ENCODE measurements around the gene OPRL1. TPM values are rescaled to one million over a fixed set of nuclear protein-coding genes. Genes with fewer than 3 reads are reported as not detected.

The OPRL1 gene
- polyA plus RNA-seq, 3 donors = 7.0 to 9.0 (median 8.8) TPM

DNA sequence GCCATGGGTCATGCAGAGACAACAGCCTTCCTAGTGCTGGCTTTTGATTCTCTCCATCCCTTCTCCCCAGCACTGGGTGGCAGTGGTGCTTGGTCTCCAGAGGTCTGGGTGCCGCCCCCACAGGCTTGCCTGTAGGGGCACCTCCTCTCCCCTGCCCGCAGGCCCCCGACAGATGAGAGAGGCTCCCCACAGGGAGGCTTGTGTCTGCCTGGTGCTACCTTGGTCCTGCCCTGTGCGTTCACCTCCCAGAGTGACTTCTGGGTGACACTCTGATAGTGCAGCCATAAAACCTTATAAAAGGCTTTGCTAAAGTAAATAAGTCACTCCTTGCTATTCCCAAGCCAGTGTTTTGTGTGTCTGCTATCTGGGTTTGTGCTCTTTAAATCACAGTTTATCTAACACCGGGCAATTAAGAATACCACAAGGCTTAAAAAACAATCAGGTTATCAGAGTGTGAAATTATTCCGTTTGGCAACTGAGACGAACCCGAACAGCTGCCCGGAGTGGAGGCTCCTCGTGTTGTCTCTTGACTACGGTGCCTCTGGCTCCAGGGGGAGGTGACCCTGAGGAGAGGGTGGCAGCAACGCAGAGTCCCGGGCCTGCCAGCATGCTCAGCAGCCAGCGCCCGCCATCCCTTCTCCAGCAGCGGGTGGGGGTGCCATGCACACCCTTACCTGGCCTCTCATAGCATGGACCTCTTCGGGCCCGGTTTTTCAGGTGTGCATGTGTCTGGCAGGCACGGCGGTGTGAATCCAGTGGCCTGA is 49.3 kb upstream of the OPRL1 start:
- H3K4me1 Mint-ChIP-seq = no peaks in the 10 kb centered on the region
- TF ChIP-seq, protein P1, sequence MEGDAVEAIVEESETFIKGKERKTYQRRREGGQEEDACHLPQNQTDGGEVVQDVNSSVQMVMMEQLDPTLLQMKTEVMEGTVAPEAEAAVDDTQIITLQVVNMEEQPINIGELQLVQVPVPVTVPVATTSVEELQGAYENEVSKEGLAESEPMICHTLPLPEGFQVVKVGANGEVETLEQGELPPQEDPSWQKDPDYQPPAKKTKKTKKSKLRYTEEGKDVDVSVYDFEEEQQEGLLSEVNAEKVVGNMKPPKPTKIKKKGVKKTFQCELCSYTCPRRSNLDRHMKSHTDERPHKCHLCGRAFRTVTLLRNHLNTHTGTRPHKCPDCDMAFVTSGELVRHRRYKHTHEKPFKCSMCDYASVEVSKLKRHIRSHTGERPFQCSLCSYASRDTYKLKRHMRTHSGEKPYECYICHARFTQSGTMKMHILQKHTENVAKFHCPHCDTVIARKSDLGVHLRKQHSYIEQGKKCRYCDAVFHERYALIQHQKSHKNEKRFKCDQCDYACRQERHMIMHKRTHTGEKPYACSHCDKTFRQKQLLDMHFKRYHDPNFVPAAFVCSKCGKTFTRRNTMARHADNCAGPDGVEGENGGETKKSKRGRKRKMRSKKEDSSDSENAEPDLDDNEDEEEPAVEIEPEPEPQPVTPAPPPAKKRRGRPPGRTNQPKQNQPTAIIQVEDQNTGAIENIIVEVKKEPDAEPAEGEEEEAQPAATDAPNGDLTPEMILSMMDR (IDR thresholded peaks at IDR 0.05) = no peak
- H3K4me3 Mint-ChIP-seq = no peak overlapping the region
- H3K27me3 Mint-ChIP-seq (ENCODE audit: low read depth in 3 of 3) = peaks cover 0 to 3% (median 2%) of the 10 kb centered on the region in 3 donors
- H3K36me3 Mint-ChIP-seq = peaks cover 86 to 94% of the 10 kb centered on the region in 2 donors
- Histone ChIP-seq H3K4me3 (replicated peaks in 1 of 3; ENCODE audit: low read depth in 2 of 3, low read length in 3 of 3) (no peak overlapping the region), H2AFZ (ENCODE audit: insufficient read depth, low read depth, low read length, poor library complexity, severe bottlenecking) (no peak overlapping the region), H3K9me3 (replicated peaks in 1 of 2; ENCODE audit: control insufficient read depth in 1 of 2, insufficient read depth in 1 of 2, low read length in 2 of 2) (no peaks in the 10 kb centered on the region), H3K79me2 (ENCODE audit: insufficient read depth, low read length) (no peaks in the 10 kb centered on the region), H3K27ac (ENCODE audit: low read depth in 1 of 2, low read length in 2 of 2) (no peak overlapping the region), H3K27me3 (ENCODE audit: control insufficient read depth in 2 of 2, insufficient read depth in 2 of 2, low read length in 2 of 2) (no peaks in the 10 kb centered on the region), H4K20me1 (ENCODE audit: insufficient read depth, low read length) (no peaks in the 10 kb centered on the region), H3K9ac (ENCODE audit: insufficient read depth, low read length, poor library complexity, severe bottlenecking) (no peak overlapping the region), H3K36me3 (replicated peaks in 1 of 2; ENCODE audit: control insufficient read depth in 1 of 2, insufficient read depth in 2 of 2, low read length in 2 of 2) (peaks cover 73 to 99% of the 10 kb centered on the region in 2 donors), H3K4me2 (replicated peaks; ENCODE audit: extremely low read depth, low read length, poor library complexity, severe bottlenecking) (no peak overlapping the region), H3K4me1 (ENCODE audit: control insufficient read depth in 1 of 2, insufficient read depth in 2 of 2, low read length in 2 of 2) (no peaks in the 10 kb centered on the region)
- H3K9me3 Mint-ChIP-seq = peaks cover 0 to 2% (median 0%) of the 10 kb centered on the region in 7 donors
- no peak for DNase-seq
- intact Hi-C loops (cut with micrococcal nuclease) = no loop called here
- H3K27ac Mint-ChIP-seq = no peak overlapping the region
- 98% methylated on average over 16 of the region's 20 CpGs for WGBS (ENCODE audit: insufficient coverage)

DNA sequence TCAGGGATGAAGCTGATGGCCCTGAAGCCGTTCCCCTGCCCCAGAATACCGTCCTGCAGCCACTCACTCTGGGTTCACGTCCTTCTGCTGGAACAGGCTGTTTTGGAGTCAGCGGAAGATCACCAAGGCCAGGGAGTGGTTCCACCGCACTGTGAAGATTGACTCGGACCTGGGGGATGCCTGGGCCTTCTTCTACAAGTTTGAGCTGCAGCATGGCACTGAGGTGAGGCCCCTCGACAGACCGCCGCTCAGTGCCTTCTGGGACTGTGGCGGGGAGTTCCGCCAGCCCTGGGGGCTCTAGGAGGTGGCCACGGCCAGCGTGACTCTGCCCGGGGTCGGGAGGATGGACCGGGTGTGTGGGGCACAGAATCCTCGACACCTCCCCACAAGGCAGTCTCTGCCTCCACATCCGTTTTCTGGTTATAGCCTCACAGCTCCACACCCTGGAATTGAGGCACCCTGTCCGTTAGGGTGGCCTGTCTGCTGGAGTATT is 48.0 kb upstream of the OPRL1 start:
- Mint-ChIP-seq H3K27me3 (ENCODE audit: low read depth in 3 of 3) (peaks cover 11 to 12% (median 11%) of the 10 kb centered on the region in 3 donors), H3K36me3 (peaks cover 74 to 81% of the 10 kb centered on the region in 2 donors), H3K27ac (no peak overlapping the region), H3K4me1 (no peaks in the 10 kb centered on the region), H3K9me3 (peaks cover 0 to 2% (median 0%) of the 10 kb centered on the region in 7 donors), H3K4me3 (no peak overlapping the region)
- Histone ChIP-seq H3K9me3 (replicated peaks in 1 of 2; ENCODE audit: control insufficient read depth in 1 of 2, insufficient read depth in 1 of 2, low read length in 2 of 2) (no peaks in the 10 kb centered on the region), H3K9ac (ENCODE audit: insufficient read depth, low read length, poor library complexity, severe bottlenecking) (no peak overlapping the region), H4K20me1 (ENCODE audit: insufficient read depth, low read length) (no peaks in the 10 kb centered on the region), H3K4me3 (replicated peaks in 1 of 3; ENCODE audit: low read depth in 2 of 3, low read length in 3 of 3) (no peak overlapping the region), H2AFZ (ENCODE audit: insufficient read depth, low read depth, low read length, poor library complexity, severe bottlenecking) (no peak overlapping the region), H3K27ac (ENCODE audit: low read depth in 1 of 2, low read length in 2 of 2) (no peak overlapping the region), H3K4me1 (ENCODE audit: control insufficient read depth in 1 of 2, insufficient read depth in 2 of 2, low read length in 2 of 2) (no peaks in the 10 kb centered on the region), H3K4me2 (replicated peaks; ENCODE audit: extremely low read depth, low read length, poor library complexity, severe bottlenecking) (no peak overlapping the region), H3K36me3 (replicated peaks in 1 of 2; ENCODE audit: control insufficient read depth in 1 of 2, insufficient read depth in 2 of 2, low read length in 2 of 2) (peaks cover 63 to 85% of the 10 kb centered on the region in 2 donors), H3K79me2 (ENCODE audit: insufficient read depth, low read length) (no peaks in the 10 kb centered on the region), H3K27me3 (ENCODE audit: control insufficient read depth in 2 of 2, insufficient read depth in 2 of 2, low read length in 2 of 2) (peaks cover 0 to 9% of the 10 kb centered on the region in 2 donors)
- 98% methylated on average over 12 of the region's 19 CpGs for WGBS (ENCODE audit: insufficient coverage)
- TF ChIP-seq, protein P1 (IDR thresholded peaks at IDR 0.05) = no peak
- intact Hi-C loops (cut with micrococcal nuclease) = no loop called here
- DNase-seq = no peak

Data from CD14-positive monocyte (primary cell).